Metanephros (tissue), 1 donor: ENCODE data around the gene SLAMF9. TPM values are rescaled to one million over a fixed set of nuclear protein-coding genes. Genes with fewer than 3 reads are reported as not detected.

Source experiments
- total RNA-seq: library from RNA; depleted of rRNA; stranded (reverse); fragments of >200 nt; gene quantifications from one replicate; pipeline ENCODE4 v1.2.3, GENCODE V29; 2014

SLAMF9 gene
- not detected for total RNA-seq

GRCh38 chr1:159953536-159954515, at the start of gene SLAMF9:
Gene SLAMF9 (minus strand): TSS chr1:159954237. CDS start chr1:159954137, 100 bp downstream.

GRCh38 chr1:159945483-159946241, 8.4 kb downstream of the SLAMF9 start, which contains the start of gene IGSF9:
Gene IGSF9 (minus strand): TSS chr1:159945613. CDS start chr1:159943454, 2,159 bp downstream.

GRCh38 chr1:159924791-159925718, 29.0 kb downstream of the SLAMF9 start, which contains the start of gene TAGLN2:
Gene TAGLN2 (minus strand): TSS chr1:159925507. CDS start chr1:159920509, 4,998 bp downstream.

Other genes starting within 250 kb of the SLAMF9 start
- gene CRP, start 239.6 kb downstream of the SLAMF9 start, total RNA-seq: not detected
- 27.0 TPM for gene DUSP23, start 173.3 kb downstream of the SLAMF9 start, total RNA-seq
- not detected for gene FCRL6, start 151.9 kb downstream of the SLAMF9 start, total RNA-seq
- gene SLAMF8, start 127.4 kb downstream of the SLAMF9 start, total RNA-seq: 0.88 TPM
- 0.23 TPM for gene VSIG8, start 91.6 kb downstream of the SLAMF9 start, total RNA-seq
- 0.41 TPM for gene CFAP45, start 54.1 kb downstream of the SLAMF9 start, total RNA-seq
- 109 TPM for gene TAGLN2, start 28.7 kb downstream of the SLAMF9 start, total RNA-seq
- 5.8 TPM for gene IGSF9, start 8.6 kb downstream of the SLAMF9 start, total RNA-seq
- 5.7 TPM for gene PIGM, start 77.8 kb upstream of the SLAMF9 start, total RNA-seq
- gene KCNJ10, start 115.9 kb upstream of the SLAMF9 start, total RNA-seq: 12.7 TPM
- gene KCNJ9, start 127.3 kb upstream of the SLAMF9 start, total RNA-seq: 0.12 TPM
- 32.8 TPM for gene IGSF8, start 144.4 kb upstream of the SLAMF9 start, total RNA-seq
- 36.4 TPM for gene ATP1A2, start 161.5 kb upstream of the SLAMF9 start, total RNA-seq
- 0.76 TPM for gene ATP1A4, start 197.4 kb upstream of the SLAMF9 start, total RNA-seq
- gene CASQ1, start 236.3 kb upstream of the SLAMF9 start, total RNA-seq: 103 TPM